Gastrocnemius medialis (tissue), 4 donors: Measurements from ENCODE around the gene PICALM. TPM values are rescaled to one million over a fixed set of nuclear protein-coding genes. Genes with fewer than 3 reads are reported as not detected.

Experiments
- ATAC-seq, 2 donors: fragments of 150-250 bp; one replicate each; pipeline ENCODE4 v1.9.1; 2016
- DNase-seq, 2 donors: peaks; one replicate each; pipeline ENCODE4 v3.0.0-alpha.2; 2019
- H3K27ac ChIP-seq, 4 donors: fragments of 200-600 bp; sonication (generic); 1 replicate in 1 of 4; 2 replicates in 3 of 4; pipeline ENCODE4 v1.5.1; 2016 to 2018; ENCODE audit warnings: mild to moderate bottlenecking in 2 of 4, moderate library complexity in 1 of 4
- H3K27me3 ChIP-seq, 3 donors: fragments of 200-600 bp; sonication (generic) in 2 of 3; 1 replicate in 1 of 3; 2 replicates in 2 of 3; pipeline versions ENCODE4 v1.5.1 to v1.6.0; 2016 to 2019; ENCODE audit warnings: mild to moderate bottlenecking in 1 of 3, moderate library complexity in 1 of 3
- H3K36me3 ChIP-seq, 2 donors: fragments of 200-600 bp; sonication (generic) in 1 of 2; one replicate each; pipeline ENCODE4 v1.5.1; 2017 to 2018
- H3K4me1 ChIP-seq, 2 donors: fragments of 200-600 bp; sonication (generic) in 1 of 2; one replicate each; pipeline ENCODE4 v1.5.1; 2016 to 2017; ENCODE audit warnings: mild to moderate bottlenecking in 2 of 2
- H3K4me3 ChIP-seq, 4 donors: fragments of 200-600 bp; sonication (generic) in 3 of 4; 1 replicate in 1 of 4; 2 replicates in 3 of 4; pipeline ENCODE4 v1.5.1; 2016 to 2019; ENCODE audit warnings: mild to moderate bottlenecking in 2 of 4
- H3K9me3 ChIP-seq, 3 donors: fragments of 200-600 bp; sonication (generic) in 2 of 3; 1 replicate in 1 of 3; 2 replicates in 2 of 3; pipeline ENCODE4 v1.5.1; 2016 to 2019
- POLR2A ChIP-seq, 2 donors: fragments of 450-650 bp; IDR thresholded peaks; one replicate each; pipeline ENCODE4 v1.6.1; 2017; ENCODE audit warnings: antibody characterized with exemption in 2 of 2, mild to moderate bottlenecking in 2 of 2, moderate library complexity in 2 of 2
- in situ Hi-C, 4 donors: fragments of 200-750 bp; cut with MboI; loops; one replicate each; pipeline versions ENCODE4 v1.15.0 to v1.8.0; 2017; ENCODE audit warnings: low sequenced_read_pairs in 4 of 4
- intact Hi-C: fragments of 100-400 bp; cut with DNase I; formaldehyde crosslinking; loops from one replicate; pipeline ENCODE4 v1.15.1; 2023; ENCODE audit warnings: low total_unique reads
- total RNA-seq, 4 donors: library from RNA; depleted of rRNA; stranded (reverse); fragments of >200 nt; gene quantifications; one replicate each; pipeline versions ENCODE4 v1.1.0 to v1.2.3, GENCODE V29; 2016
- TF ChIP-seq, protein P1 (sequence below), 5 experiments: fragments of 450-650 bp in 3 of 5; fragments of 200-600 bp in 2 of 5; sonication (generic) in 2 of 5; IDR thresholded peaks in 4 of 5; conservative IDR thresholded peaks in 1 of 5; 1 replicate in 4 of 5; 2 replicates in 1 of 5; pipeline ENCODE4 v1.5.1; 2016 to 2019; ENCODE audit warnings: antibody characterized with exemption in 5 of 5, mild to moderate bottlenecking in 3 of 5, moderate library complexity in 3 of 5

Gene PICALM
- total RNA-seq, 4 donors from 2014 or later = 82.3 to 125 (median 107) TPM

DNA sequence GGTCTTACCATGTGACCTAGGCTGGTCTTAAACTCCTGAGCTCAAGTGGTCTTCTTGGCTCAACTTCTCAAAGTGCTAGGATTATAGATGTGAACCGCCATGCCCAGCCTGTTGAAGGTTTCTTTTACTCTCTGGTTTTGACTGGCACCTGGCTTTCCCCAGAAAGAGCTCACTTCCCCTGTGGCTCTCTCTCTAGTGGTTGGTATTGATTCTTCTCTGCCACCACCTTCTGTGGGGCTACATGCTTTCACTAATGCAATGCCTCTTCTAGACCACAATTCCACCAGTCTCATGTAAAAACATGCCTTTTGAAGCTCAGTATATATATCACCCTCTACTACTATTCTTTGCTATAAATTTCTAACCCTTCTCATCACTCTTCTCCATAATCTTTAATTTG lies 146.5 kb downstream of the PICALM start:
- DNase-seq = no peak
- in situ Hi-C loops = no loop called here
- intact Hi-C loops = no loop called here

DNA sequence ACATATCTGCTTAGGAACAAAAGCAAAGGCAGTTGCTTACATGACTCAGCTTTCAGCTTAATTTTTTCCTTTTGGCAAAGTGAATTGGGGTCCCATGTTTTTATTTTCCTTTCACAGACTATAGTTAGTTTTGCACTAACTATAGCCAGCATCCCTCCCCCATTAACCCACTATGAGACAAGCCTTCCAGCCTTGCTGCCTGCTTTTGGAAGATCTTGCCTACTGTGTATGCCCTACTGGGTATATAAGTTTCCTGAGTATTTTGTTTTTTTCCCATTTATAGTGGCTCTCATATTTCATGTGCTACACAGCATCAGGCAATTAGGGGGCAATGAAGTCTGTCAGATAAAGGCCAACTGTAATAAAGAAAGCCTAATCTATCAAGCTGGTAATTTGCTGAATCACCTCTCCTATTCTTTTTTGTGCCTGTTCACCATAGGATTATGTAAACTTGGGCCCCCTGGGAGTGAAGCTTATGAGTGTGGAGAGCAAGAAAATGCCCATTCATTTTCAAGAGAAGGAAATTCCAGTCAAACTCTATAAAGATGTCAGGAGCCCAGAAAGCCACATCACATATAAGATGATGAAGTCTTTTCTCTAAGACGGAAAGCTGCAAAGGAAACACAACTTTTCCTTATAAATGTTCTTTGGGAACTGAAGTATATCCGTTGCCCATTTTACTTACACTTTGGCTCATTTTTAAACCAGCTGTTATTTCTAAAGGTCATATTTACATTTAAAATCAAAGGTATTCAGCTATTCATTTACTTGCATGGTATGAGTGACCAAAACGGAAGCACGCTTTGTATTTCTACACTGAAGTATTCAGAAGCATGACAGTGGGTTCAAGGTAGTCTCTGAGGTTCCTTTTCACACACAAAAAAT lies 149.7 kb downstream of the PICALM start:
- H3K9me3 ChIP-seq = no peaks in the 10 kb centered on the region
- H3K27me3 ChIP-seq = peaks cover 0 to 4% (median 3%) of the 10 kb centered on the region in 3 donors
- intact Hi-C loops (no loop called here), in situ Hi-C loops (no loop called here)
- ATAC-seq (no peak), DNase-seq (no peak)
- no peaks in the 10 kb centered on the region for H3K4me1 ChIP-seq
- TF ChIP-seq, protein P1, sequence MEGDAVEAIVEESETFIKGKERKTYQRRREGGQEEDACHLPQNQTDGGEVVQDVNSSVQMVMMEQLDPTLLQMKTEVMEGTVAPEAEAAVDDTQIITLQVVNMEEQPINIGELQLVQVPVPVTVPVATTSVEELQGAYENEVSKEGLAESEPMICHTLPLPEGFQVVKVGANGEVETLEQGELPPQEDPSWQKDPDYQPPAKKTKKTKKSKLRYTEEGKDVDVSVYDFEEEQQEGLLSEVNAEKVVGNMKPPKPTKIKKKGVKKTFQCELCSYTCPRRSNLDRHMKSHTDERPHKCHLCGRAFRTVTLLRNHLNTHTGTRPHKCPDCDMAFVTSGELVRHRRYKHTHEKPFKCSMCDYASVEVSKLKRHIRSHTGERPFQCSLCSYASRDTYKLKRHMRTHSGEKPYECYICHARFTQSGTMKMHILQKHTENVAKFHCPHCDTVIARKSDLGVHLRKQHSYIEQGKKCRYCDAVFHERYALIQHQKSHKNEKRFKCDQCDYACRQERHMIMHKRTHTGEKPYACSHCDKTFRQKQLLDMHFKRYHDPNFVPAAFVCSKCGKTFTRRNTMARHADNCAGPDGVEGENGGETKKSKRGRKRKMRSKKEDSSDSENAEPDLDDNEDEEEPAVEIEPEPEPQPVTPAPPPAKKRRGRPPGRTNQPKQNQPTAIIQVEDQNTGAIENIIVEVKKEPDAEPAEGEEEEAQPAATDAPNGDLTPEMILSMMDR (IDR thresholded peaks at IDR 0.05 in 4 of 5, conservative IDR thresholded peaks at IDR 0.05 in 1 of 5) = no peak
- TF ChIP-seq POLR2A (IDR thresholded peaks at IDR 0.05) = no peak
- no peaks in the 10 kb centered on the region for H3K36me3 ChIP-seq
- no peak overlapping the region for H3K27ac ChIP-seq
- no peak overlapping the region for H3K4me3 ChIP-seq

More for the DNA sequence above, 146.5 kb downstream of the PICALM start:
- Histone ChIP-seq H3K9me3 (no peaks in the 10 kb centered on the region), H3K4me3 (no peak overlapping the region), H3K27ac (no peak overlapping the region), H3K27me3 (peaks cover 0 to 4% (median 0%) of the 10 kb centered on the region in 3 donors), H3K36me3 (no peaks in the 10 kb centered on the region), H3K4me1 (no peaks in the 10 kb centered on the region)
- no peak for ATAC-seq
- TF ChIP-seq, protein P1 (IDR thresholded peaks at IDR 0.05 in 4 of 5, conservative IDR thresholded peaks at IDR 0.05 in 1 of 5) = no peak
- TF ChIP-seq POLR2A (IDR thresholded peaks at IDR 0.05) = no peak

DNA sequence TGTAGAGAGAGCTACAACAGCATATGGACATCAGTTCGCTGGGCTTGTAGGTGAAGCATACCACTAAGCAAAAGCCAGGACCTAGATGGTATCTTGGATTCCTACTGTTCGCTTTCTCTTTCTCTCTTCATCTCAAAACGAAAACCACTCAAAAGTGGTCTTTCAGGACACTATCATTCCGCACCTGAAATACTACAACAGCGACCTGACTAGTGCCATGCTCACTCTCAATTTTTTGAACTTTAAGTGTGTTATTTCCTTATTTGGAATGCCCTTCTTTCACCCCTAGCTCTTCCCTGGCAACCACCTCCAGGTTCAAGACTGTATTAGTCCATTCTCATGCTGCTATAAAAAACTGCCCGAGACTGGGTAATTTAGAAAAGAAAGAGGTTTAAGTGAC lies 154.5 kb downstream of the PICALM start:
- Histone ChIP-seq H3K4me1 (no peaks in the 10 kb centered on the region), H3K36me3 (no peaks in the 10 kb centered on the region), H3K27ac (no peak overlapping the region), H3K27me3 (peaks cover 0 to 3% (median 0%) of the 10 kb centered on the region in 3 donors), H3K9me3 (no peaks in the 10 kb centered on the region), H3K4me3 (no peak overlapping the region)
- no peak for TF ChIP-seq POLR2A (IDR thresholded peaks at IDR 0.05)
- intact Hi-C loops (no loop called here), in situ Hi-C loops (no loop called here)
- DNase-seq = no peak
- no peak for ATAC-seq

DNA sequence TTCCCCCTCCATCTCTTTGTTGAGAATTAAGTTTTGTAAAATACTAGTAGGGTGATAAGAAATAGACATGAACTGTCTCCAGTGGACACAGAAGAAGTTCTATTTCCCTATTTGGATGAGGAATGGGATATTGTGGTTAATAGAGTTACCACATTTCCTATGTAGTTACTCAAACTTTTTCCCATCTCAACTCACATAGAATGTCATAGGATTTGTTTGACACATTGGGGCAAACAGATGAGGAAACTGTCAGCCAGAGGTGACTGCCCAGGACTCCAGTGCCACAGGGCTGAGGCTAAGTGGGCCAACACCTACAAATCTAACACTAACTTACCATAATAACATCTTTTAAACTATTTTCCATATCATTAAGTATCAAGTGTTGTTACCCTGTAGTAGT lies 155.4 kb downstream of the PICALM start:
- Histone ChIP-seq H3K27ac (no peak overlapping the region), H3K4me1 (no peaks in the 10 kb centered on the region), H3K27me3 (peaks cover 0 to 3% (median 0%) of the 10 kb centered on the region in 3 donors), H3K36me3 (no peaks in the 10 kb centered on the region), H3K9me3 (no peaks in the 10 kb centered on the region), H3K4me3 (no peak overlapping the region)
- ATAC-seq (no peak), DNase-seq (no peak)
- in situ Hi-C loops = no loop called here
- no peak for TF ChIP-seq POLR2A (IDR thresholded peaks at IDR 0.05)
- TF ChIP-seq, protein P1 (IDR thresholded peaks at IDR 0.05 in 4 of 5, conservative IDR thresholded peaks at IDR 0.05 in 1 of 5) = no peak
- intact Hi-C loops = no loop called here

DNA sequence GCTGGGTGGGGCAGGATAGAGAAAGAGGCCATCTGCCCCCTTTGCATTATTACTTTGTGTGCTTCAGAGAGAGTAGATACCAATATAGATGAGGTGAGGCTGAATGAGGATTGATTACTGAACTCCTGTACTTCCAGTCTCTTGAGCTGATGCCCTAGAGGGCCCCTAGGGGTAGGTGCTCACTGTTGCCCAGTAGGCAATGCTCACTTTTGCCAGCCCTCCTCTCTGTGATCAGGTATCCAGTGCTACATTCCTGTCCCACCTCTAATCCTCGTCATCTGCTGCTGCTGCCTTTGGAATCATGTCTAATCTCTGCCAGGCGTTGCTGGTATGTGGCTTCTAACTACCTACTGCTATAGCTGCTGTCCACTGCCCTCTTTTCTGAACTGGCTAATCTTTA lies 156.5 kb downstream of the PICALM start:
- H3K4me3 ChIP-seq = no peak overlapping the region
- H3K27me3 ChIP-seq = peaks cover 0 to 3% (median 0%) of the 10 kb centered on the region in 3 donors
- H3K4me1 ChIP-seq = no peaks in the 10 kb centered on the region
- in situ Hi-C loops = no loop called here
- TF ChIP-seq, protein P1 (IDR thresholded peaks at IDR 0.05 in 4 of 5, conservative IDR thresholded peaks at IDR 0.05 in 1 of 5) = no peak
- TF ChIP-seq POLR2A (IDR thresholded peaks at IDR 0.05) = no peak
- no peaks in the 10 kb centered on the region for H3K36me3 ChIP-seq
- no peaks in the 10 kb centered on the region for H3K9me3 ChIP-seq
- intact Hi-C loops = no loop called here
- DNase-seq = no peak
- ATAC-seq = no peak
- H3K27ac ChIP-seq = no peak overlapping the region
